ENCODE measurements around the gene MINDY4.

DNA sequence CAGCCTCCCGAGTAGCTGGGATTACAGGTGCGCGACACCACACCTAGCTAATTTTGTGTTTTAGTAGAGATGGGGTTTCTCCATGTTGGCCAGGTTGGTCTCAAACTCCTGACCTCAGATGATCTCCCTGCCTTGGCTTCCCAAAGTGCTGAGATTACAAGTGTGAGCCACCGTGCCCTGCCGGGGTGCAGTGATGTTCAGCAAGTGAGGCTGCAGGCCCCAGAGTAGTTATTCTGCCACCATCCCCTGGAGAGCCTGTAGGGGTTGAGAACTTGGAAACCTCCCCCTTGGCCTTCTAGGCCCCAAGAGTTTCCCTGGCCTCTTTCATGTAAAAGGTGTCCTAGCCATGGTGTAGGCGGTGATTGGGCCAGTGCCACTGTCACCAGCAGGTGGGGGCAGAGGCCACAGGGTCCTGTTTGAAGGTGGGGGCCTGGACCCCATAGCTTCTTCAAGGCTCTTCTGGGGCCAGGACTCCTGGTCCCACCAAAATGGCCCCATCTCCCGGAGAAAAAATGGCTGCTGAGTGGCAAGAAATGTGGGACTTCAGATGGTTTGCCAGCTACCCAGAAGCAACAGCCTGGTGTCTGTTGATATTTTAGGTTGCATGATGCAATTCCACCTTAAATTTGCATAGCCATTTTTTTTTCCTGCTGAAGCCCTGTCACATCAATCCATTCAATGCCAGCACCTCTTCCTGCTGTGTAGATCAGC lies 44.8 kb upstream of the MINDY4 start:
- TF ChIP-seq POLR2AphosphoS5 (IDR thresholded peaks at IDR 0.05; ENCODE audit: low read depth, low read length) (no peak), POLR2A (IDR thresholded peaks at IDR 0.05; ENCODE audit: low read depth, low read length) (no peak), TAF1 (IDR thresholded peaks at IDR 0.05; ENCODE audit: low read depth, low read length) (no peak)

Data from GM12891 (cell line).